ENCODE measurements around the gene PTPRE. TPM values are rescaled to one million over a fixed set of nuclear protein-coding genes. Genes with fewer than 3 reads are reported as not detected.

PTPRE gene
- total RNA-seq, 2 experiments from 2014 or later = 33.3 to 38.3 TPM

DNA sequence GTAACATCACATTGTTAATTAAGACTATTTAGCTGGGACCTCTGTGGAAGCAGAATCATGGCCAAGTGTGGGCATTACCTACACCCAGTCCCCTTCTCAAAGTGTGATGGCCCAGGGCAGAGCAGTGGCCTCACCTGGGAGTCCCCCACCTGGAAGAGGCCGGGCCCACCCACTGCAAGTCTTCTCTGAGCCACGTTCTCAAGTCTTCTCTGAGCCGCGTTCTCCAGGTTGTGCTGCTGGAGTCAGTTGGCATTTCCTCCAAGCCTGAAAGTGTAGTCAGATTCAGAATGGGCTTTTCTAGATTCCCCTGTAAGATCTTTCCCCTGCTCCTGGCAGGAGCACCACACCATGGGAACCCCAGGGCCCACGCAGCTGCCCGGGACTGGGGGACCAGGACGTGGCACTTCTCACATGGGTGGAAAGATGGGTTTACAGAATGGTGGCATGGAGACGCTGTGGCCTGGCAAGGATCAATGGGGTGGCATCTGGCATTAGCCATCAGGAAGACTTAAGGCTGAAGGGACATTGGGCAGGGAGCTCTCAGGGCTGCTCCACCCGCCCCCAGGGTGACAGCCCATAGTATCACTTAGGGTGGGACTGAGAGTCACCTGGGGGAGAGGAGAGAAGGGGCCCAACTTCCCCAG lies 151.3 kb downstream of the PTPRE start:
- POLR2A ChIA-PET = interaction anchor here (1.4 kb wide), 1 partner anchor 10 kb away, joined by 4 read pairs; no protein-coding TSS in a partner anchor
- CTCF ChIA-PET = interaction anchor here (0.7 to 2.0 kb wide), 4 partner anchors 11 to 91 kb away, joined by 3 to 9 read pairs (median 6); no protein-coding TSS in a partner anchor

DNA sequence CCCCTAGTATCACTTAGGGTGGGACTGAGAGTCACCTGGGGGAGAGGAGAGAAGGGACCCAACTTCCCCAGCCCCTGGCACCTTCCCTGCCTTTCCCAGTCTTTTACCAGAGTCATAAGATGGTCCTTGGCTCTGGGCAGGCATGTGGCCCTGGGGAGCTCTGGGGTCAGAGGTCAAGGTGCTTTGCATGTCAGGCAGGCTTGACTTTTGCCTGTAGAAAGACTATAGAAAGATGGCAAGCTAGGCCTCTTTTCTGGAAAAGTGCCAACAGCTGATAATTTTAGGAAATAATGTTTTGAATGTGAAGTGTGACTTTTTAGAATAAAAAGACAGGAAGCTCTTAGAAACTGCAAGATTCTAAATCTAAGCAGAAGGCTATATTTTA lies 151.8 kb downstream of the PTPRE start:
- ChIA-PET CTCF (interaction anchor here (1.1 to 2.0 kb wide), 4 partner anchors 10 to 91 kb away, joined by 3 to 9 read pairs (median 6); no protein-coding TSS in a partner anchor), POLR2A (interaction anchor here (1.4 kb wide), 1 partner anchor 10 kb away, joined by 4 read pairs; no protein-coding TSS in a partner anchor)

DNA sequence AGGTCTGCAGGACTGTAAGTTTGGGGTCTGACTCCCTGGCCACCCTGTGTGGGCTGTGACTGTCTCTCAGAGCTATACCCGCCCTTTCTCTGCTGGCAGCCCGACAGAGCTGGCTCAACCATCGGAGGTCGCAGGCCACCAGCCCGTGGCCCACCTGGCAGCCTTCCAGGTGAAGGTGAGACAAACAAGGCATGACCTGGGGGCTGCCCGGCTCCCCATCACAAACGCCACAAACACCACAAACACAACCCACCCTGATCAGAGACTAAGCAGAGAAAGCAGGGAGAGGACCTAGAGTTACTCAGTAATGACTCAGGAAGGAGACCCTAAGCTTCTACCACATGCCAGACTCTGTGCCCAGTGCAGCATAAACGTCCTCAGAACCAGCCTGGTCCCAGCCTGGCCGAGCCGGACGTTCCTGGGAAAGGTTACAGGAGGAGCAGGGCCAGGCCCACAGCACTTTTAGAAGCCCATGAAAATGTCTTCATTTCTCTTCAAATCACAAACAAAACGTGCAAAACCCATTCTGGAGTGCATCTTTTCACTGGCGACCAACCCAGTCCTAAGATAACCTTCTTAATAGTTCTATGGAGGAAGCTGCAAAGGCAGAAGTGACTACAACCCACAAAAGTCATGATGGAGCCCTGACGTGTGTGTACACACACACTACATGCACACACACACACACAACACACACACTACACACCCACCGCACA lies 152.5 kb downstream of the PTPRE start:
- ChIA-PET POLR2A (interaction anchor here (0.6 to 1.4 kb wide), 2 partner anchors 11 to 36 kb away, joined by 4 to 5 read pairs; no protein-coding TSS in a partner anchor), CTCF (interaction anchor here (1.1 to 2.0 kb wide), 4 partner anchors 10 to 90 kb away, joined by 3 to 9 read pairs (median 6); no protein-coding TSS in a partner anchor)

DNA sequence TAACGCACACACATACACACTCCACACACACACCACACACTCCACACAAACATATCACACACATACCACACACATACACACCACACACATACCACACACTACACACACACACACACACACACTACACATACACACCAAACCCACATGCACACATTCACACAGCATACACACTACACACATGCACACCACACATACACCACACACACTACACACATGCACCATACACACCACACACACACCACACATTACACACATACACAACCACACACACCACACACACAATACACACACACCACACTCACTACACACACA lies 153.0 kb downstream of the PTPRE start:
- POLR2A ChIA-PET = interaction anchor here (0.6 kb wide), 1 partner anchor 35 kb away, joined by 5 read pairs; no protein-coding TSS in a partner anchor

DNA sequence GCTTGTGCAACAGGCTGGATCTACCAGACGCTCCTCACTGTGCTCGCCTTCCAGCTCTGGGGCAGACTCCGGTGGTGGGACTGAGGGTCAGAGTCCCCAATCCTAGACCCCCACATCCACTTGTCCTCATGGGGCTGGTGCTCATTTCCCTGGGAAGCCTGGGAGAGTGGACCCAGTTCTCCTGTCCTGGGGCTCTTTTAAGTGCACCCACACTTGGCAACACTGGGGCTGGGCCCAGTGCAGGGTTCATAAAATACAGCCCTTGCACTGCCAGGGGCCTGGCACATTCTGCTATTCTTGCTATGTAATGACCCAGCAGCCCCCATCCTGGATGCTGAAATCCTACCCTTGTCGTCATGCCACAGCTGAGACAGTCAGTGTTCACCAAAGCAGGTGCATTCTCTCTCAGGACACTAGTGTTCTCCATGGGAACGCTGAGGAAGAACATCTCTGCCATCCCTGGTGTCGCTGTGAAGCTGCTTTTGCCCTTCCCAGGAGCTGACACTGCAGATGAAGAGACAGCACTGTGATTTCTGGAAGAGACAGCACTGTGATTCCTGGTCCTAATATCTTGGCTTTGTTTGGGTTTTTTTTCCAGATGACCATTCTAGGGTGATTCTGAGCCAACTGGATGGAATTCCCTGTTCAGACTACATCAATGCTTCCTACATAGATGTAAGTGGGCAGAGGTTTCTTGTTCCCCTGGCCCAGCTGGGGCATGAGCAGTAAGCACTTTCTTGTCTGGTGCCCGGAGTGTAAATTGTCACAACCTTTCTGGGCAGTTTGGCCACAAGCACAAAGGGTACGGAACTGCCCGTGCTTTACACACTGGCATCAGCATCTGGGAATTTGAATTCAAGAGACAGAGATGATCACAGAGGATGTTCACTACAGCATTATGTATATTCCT lies 153.7 kb downstream of the PTPRE start:
- ChIA-PET POLR2A (interaction anchor here (0.6 to 4.8 kb wide), 2 partner anchors 13 to 35 kb away, joined by 5 to 79 read pairs; no protein-coding TSS in a partner anchor), CTCF (interaction anchor here (0.9 to 4.5 kb wide), 3 partner anchors 9 to 26 kb away, joined by 3 to 77 read pairs (median 22); no protein-coding TSS in a partner anchor)

More for the DNA sequence above, 153.0 kb downstream of the PTPRE start:
- CTCF ChIA-PET = interaction anchor here (1.6 kb wide), 1 partner anchor 12 kb away, joined by 9 read pairs; no protein-coding TSS in a partner anchor

DNA sequence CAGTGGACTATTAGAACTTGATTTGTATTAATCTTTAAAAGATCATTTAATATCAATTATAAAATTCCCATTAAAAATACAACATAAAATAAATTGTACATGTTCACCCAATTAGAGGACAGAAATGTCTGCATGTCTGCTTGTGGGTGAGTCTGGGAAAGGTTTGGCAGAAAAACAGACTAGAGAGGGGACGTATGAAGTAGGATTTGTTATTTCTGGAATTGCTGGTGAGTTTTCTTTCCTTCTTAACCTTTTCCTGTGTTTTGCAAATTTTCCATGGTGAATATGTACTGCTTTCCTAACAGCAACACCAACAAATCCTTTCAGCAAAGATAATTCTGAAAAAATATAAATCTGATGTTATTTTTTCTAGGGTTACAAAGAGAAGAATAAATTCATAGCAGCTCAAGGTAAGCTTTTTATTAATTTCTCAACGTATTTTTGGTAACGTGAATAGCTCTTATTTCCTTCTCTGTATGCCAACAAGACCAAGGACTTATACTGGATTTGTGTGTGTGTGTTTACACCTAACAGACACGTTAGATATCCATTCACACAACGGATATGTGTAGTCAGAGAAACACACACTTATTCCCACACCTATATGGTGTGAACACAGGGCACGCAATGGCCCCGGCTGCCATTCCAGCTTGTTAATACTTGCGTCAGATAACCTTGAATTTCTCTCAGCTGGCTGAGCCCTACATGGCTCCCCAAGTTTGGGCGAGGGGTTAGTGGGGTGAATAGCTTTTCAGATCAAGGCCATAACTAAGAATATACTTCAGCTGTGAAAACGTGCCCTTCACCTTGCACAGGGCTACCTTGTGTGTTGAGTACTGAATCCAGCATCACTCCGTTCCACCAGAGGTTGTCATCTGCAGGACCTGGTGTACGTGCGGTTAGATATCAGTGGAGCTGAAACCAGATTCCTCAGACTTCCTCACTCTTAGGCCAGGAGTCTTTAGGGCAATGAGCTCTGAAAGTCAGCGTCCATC lies 154.7 kb downstream of the PTPRE start:
- ChIA-PET POLR2A (interaction anchor here (1.2 to 4.8 kb wide), 2 partner anchors 11 to 14 kb away, joined by 4 to 79 read pairs; no protein-coding TSS in a partner anchor), CTCF (interaction anchor here (0.9 to 4.5 kb wide), 4 partner anchors 8 to 50 kb away, joined by 3 to 77 read pairs (median 12); no protein-coding TSS in a partner anchor)

DNA sequence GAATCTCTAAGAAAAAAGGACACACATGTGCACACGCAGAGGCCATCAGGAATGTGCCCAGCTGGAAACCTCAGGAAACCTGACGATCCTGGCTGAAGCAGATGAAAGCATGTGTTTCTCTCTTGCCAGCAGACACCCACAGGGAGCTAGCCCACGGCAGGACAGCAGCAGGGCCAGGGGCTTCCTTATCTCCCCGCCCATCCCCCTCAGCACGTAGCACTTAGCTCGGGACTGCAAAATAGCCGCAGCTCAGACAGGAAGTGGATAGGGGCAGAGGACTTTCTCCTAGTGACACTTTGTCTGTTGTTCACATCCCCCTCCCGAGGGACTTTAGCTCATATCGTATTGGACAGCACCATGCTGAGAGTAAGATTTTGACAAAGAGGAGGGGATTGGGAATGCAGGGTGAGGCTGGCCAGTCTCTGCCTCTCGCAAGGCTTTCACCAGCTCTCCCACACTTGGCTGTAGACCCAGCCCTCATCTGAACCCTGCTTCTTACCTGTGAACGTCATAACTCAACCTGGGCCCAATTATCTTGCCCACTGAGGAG lies 155.5 kb downstream of the PTPRE start:
- CTCF ChIA-PET = interaction anchor here (1.5 to 4.5 kb wide), 3 partner anchors 14 to 51 kb away, joined by 3 to 77 read pairs (median 22); no protein-coding TSS in a partner anchor
- POLR2A ChIA-PET = interaction anchor here (1.2 to 4.8 kb wide), 2 partner anchors 12 to 14 kb away, joined by 4 to 79 read pairs; no protein-coding TSS in a partner anchor

DNA sequence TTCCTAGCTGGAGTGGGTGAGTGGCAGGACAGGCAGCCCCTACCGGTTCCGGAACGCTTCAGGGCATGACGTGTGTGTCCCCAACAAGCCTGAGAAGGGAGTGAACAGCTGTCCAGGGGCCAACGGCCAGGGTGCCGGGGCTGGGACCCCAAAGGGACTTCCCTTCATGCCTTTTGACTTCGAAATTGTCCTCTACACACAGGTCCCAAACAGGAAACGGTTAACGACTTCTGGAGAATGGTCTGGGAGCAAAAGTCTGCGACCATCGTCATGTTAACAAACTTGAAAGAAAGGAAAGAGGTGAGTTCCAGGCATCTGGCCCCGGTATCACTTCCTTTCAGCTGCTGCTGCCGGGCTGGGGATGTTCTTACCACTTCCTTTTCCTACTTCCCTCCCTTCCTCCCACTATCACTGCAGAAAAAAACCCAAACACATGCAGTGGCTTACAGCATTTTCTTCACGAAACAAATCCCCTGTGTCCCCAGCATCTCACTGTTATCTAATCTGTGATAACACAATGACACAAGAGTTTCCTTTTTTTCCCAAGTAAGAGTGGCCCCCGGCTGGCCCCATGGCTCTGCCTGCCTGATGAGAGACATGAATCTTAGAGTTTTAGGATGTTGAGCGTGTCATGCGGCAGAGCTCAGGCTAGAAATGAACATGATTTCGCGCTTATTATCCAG lies 156.1 kb downstream of the PTPRE start:
- ChIA-PET CTCF (interaction anchor here (1.3 to 4.5 kb wide), 3 partner anchors 14 to 54 kb away, joined by 3 to 77 read pairs (median 22); no protein-coding TSS in a partner anchor), POLR2A (interaction anchor here (1.2 to 4.8 kb wide), 2 partner anchors 12 to 15 kb away, joined by 4 to 79 read pairs; no protein-coding TSS in a partner anchor)

DNA sequence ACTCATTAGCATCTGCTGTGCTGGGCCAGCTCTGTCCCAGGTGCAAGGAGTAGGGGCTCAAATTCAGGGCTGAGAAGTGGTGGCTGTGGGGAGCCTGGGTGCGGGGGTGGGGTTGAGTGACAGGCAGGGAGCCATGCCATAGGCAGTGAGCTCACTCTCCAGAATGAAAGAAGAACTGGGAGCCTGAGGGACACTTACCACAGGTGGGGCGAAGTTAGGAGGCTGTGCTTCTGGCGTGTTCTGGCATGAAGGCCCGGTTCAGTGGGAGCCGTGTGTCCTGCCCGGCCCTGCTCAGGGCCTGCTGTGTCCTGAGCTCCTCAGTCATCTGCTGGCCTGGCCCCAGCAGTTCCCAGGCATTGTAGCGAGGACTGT lies 156.8 kb downstream of the PTPRE start:
- ChIA-PET CTCF (interaction anchor here (1.3 to 4.5 kb wide), 3 partner anchors 15 to 55 kb away, joined by 3 to 77 read pairs (median 22); no protein-coding TSS in a partner anchor), POLR2A (interaction anchor here (1.6 to 4.8 kb wide), 2 partner anchors 16 to 62 kb away, joined by 5 to 79 read pairs; partner anchors contain the start of gene MKI67)

DNA sequence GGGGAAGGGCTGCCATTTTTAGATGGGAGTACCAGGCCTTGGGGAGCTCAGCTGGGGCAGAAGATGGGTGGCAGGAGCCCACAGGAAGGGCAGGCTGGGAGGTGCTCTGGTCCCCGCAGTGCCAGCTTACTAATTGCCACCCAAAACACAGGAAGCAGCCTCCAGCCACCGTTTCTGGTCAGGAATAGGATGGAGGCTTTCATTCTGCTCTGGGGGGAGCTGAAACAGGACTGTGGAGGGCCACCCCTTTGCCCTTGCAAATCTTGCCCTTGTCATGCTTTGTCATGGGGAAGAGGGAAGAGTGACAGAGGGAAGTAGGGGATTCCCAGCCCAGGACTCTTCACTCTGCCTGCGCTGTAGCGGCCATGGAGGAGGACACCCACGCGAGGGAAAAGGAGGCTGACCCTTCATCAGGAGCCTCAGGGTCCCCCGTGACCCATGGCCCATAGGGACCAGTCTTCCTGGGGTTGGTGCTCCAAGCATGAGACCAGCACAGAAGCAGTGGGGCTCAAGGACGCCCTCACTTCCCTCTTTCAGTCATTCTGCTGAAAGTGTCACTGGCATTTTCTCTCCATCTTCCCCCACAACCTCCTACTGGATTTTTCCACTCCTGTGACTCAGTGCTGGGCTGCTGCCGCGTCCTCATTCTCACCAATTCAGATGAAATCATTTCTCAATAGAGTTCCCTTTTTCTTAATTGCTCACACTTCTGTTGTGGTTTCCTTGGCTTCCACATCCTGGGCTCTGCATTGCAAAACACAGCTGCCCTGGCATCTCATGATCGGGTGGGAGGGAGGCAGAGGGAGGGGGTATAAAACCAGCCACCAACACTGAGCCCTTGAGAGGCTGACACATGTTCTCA lies 157.4 kb downstream of the PTPRE start:
- CTCF ChIA-PET = interaction anchor here (1.0 to 4.5 kb wide), 7 partner anchors 15 to 157 kb away, joined by 3 to 77 read pairs (median 4); partner anchors contain the start of gene PTPRE
- POLR2A ChIA-PET = interaction anchor here (1.0 to 4.8 kb wide), 4 partner anchors 16 to 73 kb away, joined by 3 to 79 read pairs (median 4); partner anchors contain the start of gene MKI67

DNA sequence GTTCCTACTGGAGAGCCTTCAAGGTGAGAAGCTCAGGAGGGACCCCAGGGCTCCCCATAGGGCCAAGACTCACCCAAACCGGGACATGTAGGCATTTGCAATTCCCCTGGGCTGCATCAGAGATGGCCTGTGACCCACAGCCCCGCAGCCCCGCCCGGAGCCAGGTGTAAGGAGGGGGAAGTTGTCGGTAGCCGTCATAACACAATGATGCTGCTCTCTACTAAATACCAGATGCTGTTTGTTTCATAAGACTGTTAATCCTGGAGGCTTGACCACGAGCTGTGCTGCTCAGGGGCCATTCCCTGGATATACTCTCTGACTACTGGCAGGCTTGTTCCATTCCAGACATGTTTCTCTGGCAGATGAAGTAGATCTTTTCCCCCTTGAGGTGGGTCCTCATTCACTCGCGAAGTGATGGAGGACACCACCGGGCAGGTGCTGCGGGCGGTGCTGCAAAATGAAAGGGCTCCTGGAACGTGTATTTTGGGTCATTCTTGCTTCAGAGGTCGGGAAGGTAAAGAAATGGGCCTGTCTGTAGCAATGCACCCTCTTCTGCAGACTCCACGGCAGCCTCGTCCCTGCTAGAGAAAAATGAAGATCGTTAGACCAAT lies 158.2 kb downstream of the PTPRE start:
- ChIA-PET POLR2A (interaction anchor here (1.0 to 4.8 kb wide), 4 partner anchors 17 to 74 kb away, joined by 3 to 79 read pairs (median 4); partner anchors contain the start of gene MKI67), CTCF (interaction anchor here (1.0 to 4.5 kb wide), 5 partner anchors 16 to 158 kb away, joined by 3 to 77 read pairs (median 4); partner anchors contain the start of gene PTPRE)

DNA sequence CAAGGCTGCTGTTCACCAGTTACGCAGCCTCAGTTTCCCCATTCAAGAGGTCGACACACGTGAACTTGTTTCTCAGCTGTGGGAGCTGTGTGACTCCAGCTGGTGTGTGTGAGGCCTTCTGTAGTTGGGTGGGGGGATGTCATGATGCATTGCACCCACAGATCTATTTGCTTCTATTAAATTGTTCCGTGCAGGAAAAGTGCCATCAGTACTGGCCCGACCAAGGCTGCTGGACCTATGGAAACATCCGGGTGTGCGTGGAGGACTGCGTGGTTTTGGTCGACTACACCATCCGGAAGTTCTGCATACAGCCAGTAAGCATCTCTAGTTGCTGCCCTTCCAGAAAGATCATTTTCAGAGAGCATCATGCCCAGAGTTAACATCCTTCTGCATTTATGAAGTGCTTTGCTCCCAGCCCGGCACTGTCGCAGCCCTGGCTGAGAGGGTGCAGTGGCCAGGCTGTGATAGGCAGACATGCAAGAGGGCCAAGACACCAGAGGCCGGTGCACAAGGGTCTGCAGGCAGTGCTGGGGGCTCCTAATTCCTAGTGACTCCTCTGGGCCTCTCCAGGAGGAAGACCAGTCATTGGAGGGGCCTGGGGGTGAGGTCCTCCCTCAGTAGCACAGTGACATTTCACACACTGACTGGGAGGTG lies 159.1 kb downstream of the PTPRE start:
- CTCF ChIA-PET = no interaction called here
- POLR2A ChIA-PET = no interaction called here

DNA sequence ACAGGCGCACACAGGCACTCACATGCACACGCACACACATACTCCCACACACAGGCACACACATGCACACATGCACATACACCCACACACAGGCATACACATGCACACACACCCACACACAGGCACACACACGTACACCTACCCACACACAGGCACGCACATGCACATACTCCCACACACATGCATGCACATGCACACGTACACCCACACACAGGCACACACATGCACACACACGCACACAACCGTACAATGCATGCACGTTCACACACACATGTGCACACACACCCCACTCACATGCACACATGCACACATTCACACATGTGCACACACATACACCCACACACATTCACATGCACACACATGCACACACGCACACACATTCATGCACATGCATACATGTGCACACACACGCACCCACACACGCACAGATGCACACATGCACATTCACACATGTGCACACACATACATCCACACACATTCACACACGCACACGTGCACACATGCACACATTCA lies 160.0 kb downstream of the PTPRE start:
- CTCF ChIA-PET = interaction anchor here (3.6 kb wide), 1 partner anchor 32 kb away, joined by 71 read pairs; no protein-coding TSS in a partner anchor
- POLR2A ChIA-PET = no interaction called here

All from activated CD8-positive, alpha-beta memory T cell treated with anti-CD3 and anti-CD28 coated beads for 36 hours (primary cell).